ENCODE measurements around the gene SKAP2.

SKAP2 gene

GRCh38 chr7:26683277-26683676 is 181.1 kb downstream of the SKAP2 start:
- H2BK120ac ChIP-seq (ENCODE audit: low read depth, low read length), result no peak overlapping the region
- H2BK15ac ChIP-seq (replicated peaks; ENCODE audit: low read depth), result no peak overlapping the region
- H4K8ac ChIP-seq (ENCODE audit: low read depth, low read length), result no peak overlapping the region
- no peaks in the 10 kb centered on the region for H3K4me1 ChIP-seq (ENCODE audit: control insufficient read depth, low read depth, low read length)
- no peak overlapping the region for H3K4me3 ChIP-seq (ENCODE audit: low read length)
- H3K56ac ChIP-seq (ENCODE audit: low read length), result no peak overlapping the region
- no peak overlapping the region for H3K4ac ChIP-seq (ENCODE audit: low read depth, low read length)
- H3K23ac ChIP-seq (ENCODE audit: low read length), result no peak overlapping the region
- H3K79me1 ChIP-seq (ENCODE audit: low read length), result no peaks in the 10 kb centered on the region
- no peaks in the 10 kb centered on the region for H3K27me3 ChIP-seq (ENCODE audit: insufficient read depth, low read length, poor library complexity)
- H3K4me2 ChIP-seq (ENCODE audit: low read length), result no peak overlapping the region
- no peaks in the 10 kb centered on the region for H3K79me2 ChIP-seq (ENCODE audit: control insufficient read depth, insufficient read depth, low read length)
- no peak overlapping the region for H2AK5ac ChIP-seq (ENCODE audit: low read length)
- H2BK5ac ChIP-seq (ENCODE audit: low read length), result no peak overlapping the region
- no peaks in the 10 kb centered on the region for H3K36me3 ChIP-seq (ENCODE audit: control insufficient read depth, insufficient read depth, low read length)
- H4K5ac ChIP-seq (ENCODE audit: low read length), result no peak overlapping the region
- H3K18ac ChIP-seq (ENCODE audit: low read length), result no peak overlapping the region
- no peak overlapping the region for H3K27ac ChIP-seq (ENCODE audit: low read depth, low read length)
- no CpG with 5 or more reads among the region's 1 CpG for WGBS (ENCODE audit: extremely low coverage, insufficient coverage, low lambda C conversion rate)
- H3K9ac ChIP-seq (ENCODE audit: low read length), result no peak overlapping the region
- DNase-seq, result no peak

GRCh38 chr7:26681819-26682418 is 182.5 kb downstream of the SKAP2 start:
- Histone ChIP-seq H2BK5ac (ENCODE audit: low read length) (no peak overlapping the region), H3K9ac (ENCODE audit: low read length) (no peak overlapping the region), H2BK120ac (ENCODE audit: low read depth, low read length) (no peak overlapping the region), H4K5ac (ENCODE audit: low read length) (no peak overlapping the region), H3K36me3 (ENCODE audit: control insufficient read depth, insufficient read depth, low read length) (no peaks in the 10 kb centered on the region), H3K18ac (ENCODE audit: low read length) (no peak overlapping the region), H3K23ac (ENCODE audit: low read length) (no peak overlapping the region), H2AK5ac (ENCODE audit: low read length) (no peak overlapping the region), H2BK15ac (replicated peaks; ENCODE audit: low read depth) (no peak overlapping the region), H3K4me2 (ENCODE audit: low read length) (no peak overlapping the region), H3K4me3 (ENCODE audit: low read length) (no peak overlapping the region), H3K79me1 (ENCODE audit: low read length) (no peaks in the 10 kb centered on the region), H3K79me2 (ENCODE audit: control insufficient read depth, insufficient read depth, low read length) (no peaks in the 10 kb centered on the region), H3K4me1 (ENCODE audit: control insufficient read depth, low read depth, low read length) (no peaks in the 10 kb centered on the region), H3K27me3 (ENCODE audit: insufficient read depth, low read length, poor library complexity) (no peaks in the 10 kb centered on the region), H3K56ac (ENCODE audit: low read length) (no peak overlapping the region), H4K8ac (ENCODE audit: low read depth, low read length) (no peak overlapping the region), H3K4ac (ENCODE audit: low read depth, low read length) (no peak overlapping the region), H3K27ac (ENCODE audit: low read depth, low read length) (no peak overlapping the region)
- WGBS (ENCODE audit: extremely low coverage, insufficient coverage, low lambda C conversion rate), result no CpG with 5 or more reads among the region's 3 CpGs
- no peak for DNase-seq

GRCh38 chr7:26680587-26680986 is 183.8 kb downstream of the SKAP2 start:
- Histone ChIP-seq H3K79me2 (ENCODE audit: control insufficient read depth, insufficient read depth, low read length) (no peaks in the 10 kb centered on the region), H2BK15ac (replicated peaks; ENCODE audit: low read depth) (no peak overlapping the region), H3K4me1 (ENCODE audit: control insufficient read depth, low read depth, low read length) (no peaks in the 10 kb centered on the region), H3K18ac (ENCODE audit: low read length) (no peak overlapping the region), H2BK5ac (ENCODE audit: low read length) (no peak overlapping the region), H3K23ac (ENCODE audit: low read length) (no peak overlapping the region), H4K8ac (ENCODE audit: low read depth, low read length) (no peak overlapping the region), H3K9ac (ENCODE audit: low read length) (no peak overlapping the region), H3K4ac (ENCODE audit: low read depth, low read length) (no peak overlapping the region), H3K79me1 (ENCODE audit: low read length) (no peaks in the 10 kb centered on the region), H3K4me2 (ENCODE audit: low read length) (no peak overlapping the region), H3K27ac (ENCODE audit: low read depth, low read length) (no peak overlapping the region), H3K36me3 (ENCODE audit: control insufficient read depth, insufficient read depth, low read length) (no peaks in the 10 kb centered on the region), H2BK120ac (ENCODE audit: low read depth, low read length) (no peak overlapping the region), H4K5ac (ENCODE audit: low read length) (no peak overlapping the region), H3K27me3 (ENCODE audit: insufficient read depth, low read length, poor library complexity) (no peaks in the 10 kb centered on the region), H2AK5ac (ENCODE audit: low read length) (no peak overlapping the region), H3K4me3 (ENCODE audit: low read length) (no peak overlapping the region), H3K56ac (ENCODE audit: low read length) (no peak overlapping the region)
- WGBS (ENCODE audit: extremely low coverage, insufficient coverage, low lambda C conversion rate), result no CpG with 5 or more reads among the region's 1 CpG
- DNase-seq, result no peak

- H2BK120ac ChIP-seq (ENCODE audit: low read depth, low read length), result no peak overlapping the region
- H3K79me1 ChIP-seq (ENCODE audit: low read length), result no peaks in the 10 kb centered on the region
- no peak overlapping the region for H3K27ac ChIP-seq (ENCODE audit: low read depth, low read length)
- no peak overlapping the region for H2AK5ac ChIP-seq (ENCODE audit: low read length)
- no peaks in the 10 kb centered on the region for H3K27me3 ChIP-seq (ENCODE audit: insufficient read depth, low read length, poor library complexity)
- DNase-seq, result no peak
- no peak overlapping the region for H2BK5ac ChIP-seq (ENCODE audit: low read length)
- no peak overlapping the region for H3K4me3 ChIP-seq (ENCODE audit: low read length)
- no peak overlapping the region for H4K8ac ChIP-seq (ENCODE audit: low read depth, low read length)
- WGBS (ENCODE audit: extremely low coverage, insufficient coverage, low lambda C conversion rate), result no CpG with 5 or more reads among the region's 4 CpGs
- H4K5ac ChIP-seq (ENCODE audit: low read length), result no peak overlapping the region
- no peak overlapping the region for H3K4ac ChIP-seq (ENCODE audit: low read depth, low read length)
- no peak overlapping the region for H3K56ac ChIP-seq (ENCODE audit: low read length)
- no peaks in the 10 kb centered on the region for H3K4me1 ChIP-seq (ENCODE audit: control insufficient read depth, low read depth, low read length)
- H3K79me2 ChIP-seq (ENCODE audit: control insufficient read depth, insufficient read depth, low read length), result no peaks in the 10 kb centered on the region
- no peak overlapping the region for H2BK15ac ChIP-seq (replicated peaks; ENCODE audit: low read depth)
- H3K4me2 ChIP-seq (ENCODE audit: low read length), result no peak overlapping the region
- H3K23ac ChIP-seq (ENCODE audit: low read length), result no peak overlapping the region
- no peaks in the 10 kb centered on the region for H3K36me3 ChIP-seq (ENCODE audit: control insufficient read depth, insufficient read depth, low read length)
- no peak overlapping the region for H3K9ac ChIP-seq (ENCODE audit: low read length)
- no peak overlapping the region for H3K18ac ChIP-seq (ENCODE audit: low read length)
Observed at GRCh38 chr7:26675143-26675887, 189.1 kb downstream of the SKAP2 start.

GRCh38 chr7:26673858-26674257 is 190.5 kb downstream of the SKAP2 start:
- Histone ChIP-seq H2BK120ac (ENCODE audit: low read depth, low read length) (no peak overlapping the region), H2AK5ac (ENCODE audit: low read length) (no peak overlapping the region), H3K79me2 (ENCODE audit: control insufficient read depth, insufficient read depth, low read length) (no peaks in the 10 kb centered on the region), H3K56ac (ENCODE audit: low read length) (no peak overlapping the region), H3K4ac (ENCODE audit: low read depth, low read length) (no peak overlapping the region), H3K27ac (ENCODE audit: low read depth, low read length) (no peak overlapping the region), H3K36me3 (ENCODE audit: control insufficient read depth, insufficient read depth, low read length) (no peaks in the 10 kb centered on the region), H4K8ac (ENCODE audit: low read depth, low read length) (no peak overlapping the region), H3K27me3 (ENCODE audit: insufficient read depth, low read length, poor library complexity) (no peaks in the 10 kb centered on the region), H3K4me3 (ENCODE audit: low read length) (no peak overlapping the region), H3K4me2 (ENCODE audit: low read length) (no peak overlapping the region), H2BK5ac (ENCODE audit: low read length) (no peak overlapping the region), H3K4me1 (ENCODE audit: control insufficient read depth, low read depth, low read length) (no peaks in the 10 kb centered on the region), H4K5ac (ENCODE audit: low read length) (no peak overlapping the region), H3K79me1 (ENCODE audit: low read length) (no peaks in the 10 kb centered on the region), H3K23ac (ENCODE audit: low read length) (no peak overlapping the region), H3K18ac (ENCODE audit: low read length) (no peak overlapping the region), H3K9ac (ENCODE audit: low read length) (no peak overlapping the region), H2BK15ac (replicated peaks; ENCODE audit: low read depth) (no peak overlapping the region)
- no peak for DNase-seq
- no CpG with 5 or more reads among the region's 4 CpGs for WGBS (ENCODE audit: extremely low coverage, insufficient coverage, low lambda C conversion rate)

GRCh38 chr7:26673271-26673670 is 191.1 kb downstream of the SKAP2 start:
- H3K79me1 ChIP-seq (ENCODE audit: low read length), result no peaks in the 10 kb centered on the region
- H3K4ac ChIP-seq (ENCODE audit: low read depth, low read length), result no peak overlapping the region
- H3K27me3 ChIP-seq (ENCODE audit: insufficient read depth, low read length, poor library complexity), result no peaks in the 10 kb centered on the region
- no peak overlapping the region for H2BK120ac ChIP-seq (ENCODE audit: low read depth, low read length)
- H3K27ac ChIP-seq (ENCODE audit: low read depth, low read length), result no peak overlapping the region
- H3K23ac ChIP-seq (ENCODE audit: low read length), result no peak overlapping the region
- H3K9ac ChIP-seq (ENCODE audit: low read length), result no peak overlapping the region
- no peak overlapping the region for H3K4me2 ChIP-seq (ENCODE audit: low read length)
- H3K18ac ChIP-seq (ENCODE audit: low read length), result no peak overlapping the region
- H4K5ac ChIP-seq (ENCODE audit: low read length), result no peak overlapping the region
- no peaks in the 10 kb centered on the region for H3K79me2 ChIP-seq (ENCODE audit: control insufficient read depth, insufficient read depth, low read length)
- no peaks in the 10 kb centered on the region for H3K36me3 ChIP-seq (ENCODE audit: control insufficient read depth, insufficient read depth, low read length)
- H3K4me1 ChIP-seq (ENCODE audit: control insufficient read depth, low read depth, low read length), result no peaks in the 10 kb centered on the region
- no CpG with 5 or more reads among the region's 2 CpGs for WGBS (ENCODE audit: extremely low coverage, insufficient coverage, low lambda C conversion rate)
- H2BK15ac ChIP-seq (replicated peaks; ENCODE audit: low read depth), result no peak overlapping the region
- H3K4me3 ChIP-seq (ENCODE audit: low read length), result no peak overlapping the region
- no peak overlapping the region for H3K56ac ChIP-seq (ENCODE audit: low read length)
- no peak overlapping the region for H2AK5ac ChIP-seq (ENCODE audit: low read length)
- no peak overlapping the region for H4K8ac ChIP-seq (ENCODE audit: low read depth, low read length)
- H2BK5ac ChIP-seq (ENCODE audit: low read length), result no peak overlapping the region
- no peak for DNase-seq

All from mesendoderm (in vitro differentiated cells).